Naive B cell (primary cell): Measurements from ENCODE around the gene IRF3. TPM values are rescaled to one million over a fixed set of nuclear protein-coding genes. Genes with fewer than 3 reads are reported as not detected.

Experiments
- polyA plus RNA-seq, 6 donors: library from polyadenylated mRNA; unstranded; fragments of 300-500 nt; fragmentation: Illumina TruSeq; gene quantifications; one replicate each; pipeline ENCODE4 v1.2.3, GENCODE V29; 2021; ENCODE audit warnings: low read depth in 6 of 6

Gene IRF3
- polyA plus RNA-seq, 6 donors from 2014 or later: 39.3 to 60.5 (median 52.4) TPM

Other genes with a start within 250 kb of the IRF3 start
- not detected for gene PTH2, start 242.4 kb downstream of the IRF3 start, polyA plus RNA-seq
- gene GFY, start 240.5 kb downstream of the IRF3 start, polyA plus RNA-seq: not detected
- not detected for gene SLC17A7, start 224.3 kb downstream of the IRF3 start, polyA plus RNA-seq
- gene PIH1D1, start 214.0 kb downstream of the IRF3 start, polyA plus RNA-seq: 10 to 100 TPM; 70.3 to 95.3 (median 79.0) TPM
- 100 to 1,000 TPM in 1 of 6 donors, 10 to 100 TPM in 5; 54.2 to 103 (median 74.6) TPM for gene ALDH16A1, start 212.6 kb downstream of the IRF3 start, polyA plus RNA-seq
- gene FLT3LG, start 191.6 kb downstream of the IRF3 start, polyA plus RNA-seq: 10 to 100 TPM in 5 of 6 donors, 1 to 10 TPM in 1; 9.5 to 15.0 (median 11.4) TPM
- gene RPL13A, start 178.2 kb downstream of the IRF3 start, polyA plus RNA-seq: 1,000 to 10,000 TPM; 1,519 to 3,103 (median 2,606) TPM
- gene RPS11, start 169.4 kb downstream of the IRF3 start, polyA plus RNA-seq: 1,000 to 10,000 TPM; 2,581 to 3,900 (median 3,339) TPM
- gene FCGRT, start 153.2 kb downstream of the IRF3 start, polyA plus RNA-seq: 10 to 100 TPM; 56.7 to 69.7 (median 62.7) TPM
- gene RCN3, start 137.9 kb downstream of the IRF3 start, polyA plus RNA-seq: under 1 TPM in 2 of 6 donors, not detected in 4; 0.17 to 0.43 TPM
- 100 to 1,000 TPM in 5 of 6 donors, 10 to 100 TPM in 1; 89.5 to 136 (median 113) TPM for gene NOSIP, start 85.3 kb downstream of the IRF3 start, polyA plus RNA-seq
- under 1 TPM in 5 of 6 donors, not detected in 1; 0.20 to 0.79 (median 0.62) TPM for gene PRRG2, start 84.5 kb downstream of the IRF3 start, polyA plus RNA-seq
- gene PRR12, start 74.7 kb downstream of the IRF3 start, polyA plus RNA-seq: under 1 TPM; 0.09 to 0.77 (median 0.29) TPM
- 10 to 100 TPM; 16.6 to 24.9 (median 19.9) TPM for gene RRAS, start 25.7 kb downstream of the IRF3 start, polyA plus RNA-seq
- 1 to 10 TPM in 3 of 6 donors, under 1 TPM in 2, not detected in 1; 0.84 to 2.9 (median 1.1) TPM for gene SCAF1, start 23.6 kb downstream of the IRF3 start, polyA plus RNA-seq
- gene BCL2L12, start 76 bp upstream of the IRF3 start, polyA plus RNA-seq: 10 to 100 TPM in 4 of 6 donors, 1 to 10 TPM in 2; 8.0 to 12.7 (median 10.6) TPM
- gene PRMT1, start 11.4 kb upstream of the IRF3 start, polyA plus RNA-seq: 100 to 1,000 TPM; 175 to 363 (median 192) TPM
- under 1 TPM in 4 of 6 donors, not detected in 2; 0.19 to 0.47 (median 0.26) TPM for gene ADM5, start 23.7 kb upstream of the IRF3 start, polyA plus RNA-seq
- gene CPT1C, start 25.3 kb upstream of the IRF3 start, polyA plus RNA-seq: not detected
- gene TSKS, start 97.4 kb upstream of the IRF3 start, polyA plus RNA-seq: under 1 TPM in 1 of 6 donors, not detected in 5; 0.18 TPM
- 1 to 10 TPM; 3.9 to 8.0 (median 5.0) TPM for gene AP2A1, start 101.1 kb upstream of the IRF3 start, polyA plus RNA-seq
- 1 to 10 TPM; 4.7 to 8.4 (median 5.7) TPM for gene FUZ, start 147.4 kb upstream of the IRF3 start, polyA plus RNA-seq
- gene MED25, start 152.4 kb upstream of the IRF3 start, polyA plus RNA-seq: 10 to 100 TPM; 21.2 to 49.7 (median 28.9) TPM
- 10 to 100 TPM; 46.1 to 98.3 (median 60.3) TPM for gene PTOV1, start 185.3 kb upstream of the IRF3 start, polyA plus RNA-seq
- 10 to 100 TPM; 39.4 to 64.9 (median 49.8) TPM for gene PNKP, start 201.7 kb upstream of the IRF3 start, polyA plus RNA-seq
- 1 to 10 TPM; 1.5 to 6.0 (median 3.2) TPM for gene AKT1S1, start 211.5 kb upstream of the IRF3 start, polyA plus RNA-seq
- gene TBC1D17, start 211.8 kb upstream of the IRF3 start, polyA plus RNA-seq: 10 to 100 TPM; 10.5 to 20.6 (median 12.3) TPM
- gene IL4I1, start 231.0 kb upstream of the IRF3 start, polyA plus RNA-seq: 1 to 10 TPM in 1 of 6 donors, under 1 TPM in 1, not detected in 4; 0.66 to 1.2 TPM